K562 (cell line): ENCODE data around the gene IRF2BP1. TPM values are rescaled to one million over a fixed set of nuclear protein-coding genes. Genes with fewer than 3 reads are reported as not detected.

Source experiments
- ASH1L ChIP-seq: fragments of 450-650 bp; IDR thresholded peaks from 2 replicates; pipeline ENCODE4 v1.6.1; 2018; ENCODE audit warnings: borderline replicate concordance, mild to moderate bottlenecking, low read depth; ENCODE audit not compliant: partially characterized antibody
- CCAR2 ChIP-seq: fragments of 200-400 bp; formaldehyde crosslinking; IDR thresholded peaks from 2 replicates; pipeline ENCODE4 v1.6.1; 2017; ENCODE audit warnings: mild to moderate bottlenecking, low read depth, low read length
- DIDO1 ChIP-seq: fragments of 450-650 bp; IDR thresholded peaks from 2 replicates; pipeline ENCODE4 v1.6.1; 2016; ENCODE audit warnings: low read depth, missing biosample characterization, missing genetic modification characterization
- E2F4 ChIP-seq: sonication (generic); formaldehyde crosslinking; IDR thresholded peaks from 2 replicates; pipeline ENCODE4 v1.8.0; 2022; ENCODE audit warnings: mild to moderate bottlenecking, low read depth, missing genetic modification reagents
- HDAC3 ChIP-seq: fragments of 450-650 bp; IDR thresholded peaks from 2 replicates; pipeline ENCODE4 v1.6.1; 2018; ENCODE audit warnings: borderline replicate concordance, mild to moderate bottlenecking, moderate library complexity; ENCODE audit not compliant: partially characterized antibody
- HNRNPLL ChIP-seq: fragments of 200-400 bp; formaldehyde crosslinking; IDR thresholded peaks from 2 replicates; pipeline ENCODE4 v1.6.1; 2017; ENCODE audit warnings: low read length, low read depth, mild to moderate bottlenecking; ENCODE audit not compliant: poor library complexity, severe bottlenecking
- LEF1 ChIP-seq: fragments of 450-650 bp; IDR thresholded peaks from 2 replicates; pipeline ENCODE4 v1.6.1; 2016; ENCODE audit warnings: mild to moderate bottlenecking
- MAFK ChIP-seq: IDR thresholded peaks from 2 replicates; pipeline ENCODE4 v1.6.1; 2011; ENCODE audit warnings: low read length, improper control_type of control experiment
- SIN3A ChIP-seq, 2 experiments: fragments of 150-350 bp in 1 of 2; IDR thresholded peaks; 2 replicates each; pipeline ENCODE4 v1.6.1; 2011 to 2016; ENCODE audit warnings: borderline replicate concordance in 2 of 2, low read depth in 2 of 2, low read length in 2 of 2, mild to moderate bottlenecking in 2 of 2, moderate library complexity in 2 of 2; ENCODE audit not compliant: control insufficient read depth in 1 of 2
- SRSF9 ChIP-seq: fragments of 200-400 bp; formaldehyde crosslinking; IDR thresholded peaks from 2 replicates; pipeline ENCODE4 v1.6.1; 2017; ENCODE audit warnings: low read depth, low read length, borderline replicate concordance
- THRAP3 ChIP-seq: fragments of 450-650 bp; IDR thresholded peaks from 2 replicates; pipeline ENCODE4 v1.6.1; 2016; ENCODE audit warnings: mild to moderate bottlenecking, inconsistent platforms, borderline replicate concordance
- ZKSCAN3 ChIP-seq: fragments of 250-450 bp; sonication (Bioruptor Pico); IDR thresholded peaks from 2 replicates; pipeline ENCODE4 v1.4.0; 2020
- ZNF609 ChIP-seq: sonication (generic); formaldehyde crosslinking; IDR thresholded peaks from 2 replicates; pipeline ENCODE4 v1.8.1; 2023; ENCODE audit warnings: missing genetic modification reagents, mild to moderate bottlenecking, borderline replicate concordance
- polyA plus RNA-seq, 8 experiments: library from polyadenylated mRNA; depleted of rRNA in 4 of 8; stranded (reverse) in 5 of 8; unstranded in 3 of 8; fragments of >200 nt; fragmentation: Nextera tagmentation in 2 of 8; fragmentation: Illumina TruSeq in 1 of 8; extraction: Ambion mirVana in 2 of 8; extraction: Trizol in 1 of 8; gene quantifications; 2 replicates each; pipeline versions ENCODE4 v1.2.1 to v1.2.3, GENCODE V29; 2011 to 2014; ENCODE audit warnings: inconsistent platforms in 1 of 8, missing spikeins in 1 of 8
- total RNA-seq, 7 experiments: library from RNA; depleted of rRNA in 6 of 7; stranded (reverse); fragments of >200 nt in 6 of 7; fragmentation: Illumina TruSeq in 2 of 7; extraction: Trizol in 2 of 7; gene quantifications; 2 replicates each; pipeline versions ENCODE4 v1.2.1 to v1.2.3, GENCODE V29; 2011 to 2021; ENCODE audit warnings: low replicate concordance in 1 of 7
- TF ChIP-seq, protein P1 (sequence below): fragments of 450-650 bp; formaldehyde crosslinking; conservative IDR thresholded peaks from 2 replicates; pipeline ENCODE4 v1.4.0; 2022; ENCODE audit warnings: mild to moderate bottlenecking, missing genetic modification characterization
- TF ChIP-seq, protein P2 (sequence below): fragments of 450-650 bp; conservative IDR thresholded peaks from 2 replicates; pipeline ENCODE4 v1.6.1; 2016; ENCODE audit warnings: missing genetic modification characterization, low read depth, mild to moderate bottlenecking, missing compliant biosample characterization, moderate library complexity

IRF2BP1 gene
- total and polyA plus RNA-seq, 9 of the 15 experiments (the other 6 are each of a cell fraction or from before 2014, with no cell fraction given): 0.61 to 35.9 (median 3.5) TPM

DNA sequence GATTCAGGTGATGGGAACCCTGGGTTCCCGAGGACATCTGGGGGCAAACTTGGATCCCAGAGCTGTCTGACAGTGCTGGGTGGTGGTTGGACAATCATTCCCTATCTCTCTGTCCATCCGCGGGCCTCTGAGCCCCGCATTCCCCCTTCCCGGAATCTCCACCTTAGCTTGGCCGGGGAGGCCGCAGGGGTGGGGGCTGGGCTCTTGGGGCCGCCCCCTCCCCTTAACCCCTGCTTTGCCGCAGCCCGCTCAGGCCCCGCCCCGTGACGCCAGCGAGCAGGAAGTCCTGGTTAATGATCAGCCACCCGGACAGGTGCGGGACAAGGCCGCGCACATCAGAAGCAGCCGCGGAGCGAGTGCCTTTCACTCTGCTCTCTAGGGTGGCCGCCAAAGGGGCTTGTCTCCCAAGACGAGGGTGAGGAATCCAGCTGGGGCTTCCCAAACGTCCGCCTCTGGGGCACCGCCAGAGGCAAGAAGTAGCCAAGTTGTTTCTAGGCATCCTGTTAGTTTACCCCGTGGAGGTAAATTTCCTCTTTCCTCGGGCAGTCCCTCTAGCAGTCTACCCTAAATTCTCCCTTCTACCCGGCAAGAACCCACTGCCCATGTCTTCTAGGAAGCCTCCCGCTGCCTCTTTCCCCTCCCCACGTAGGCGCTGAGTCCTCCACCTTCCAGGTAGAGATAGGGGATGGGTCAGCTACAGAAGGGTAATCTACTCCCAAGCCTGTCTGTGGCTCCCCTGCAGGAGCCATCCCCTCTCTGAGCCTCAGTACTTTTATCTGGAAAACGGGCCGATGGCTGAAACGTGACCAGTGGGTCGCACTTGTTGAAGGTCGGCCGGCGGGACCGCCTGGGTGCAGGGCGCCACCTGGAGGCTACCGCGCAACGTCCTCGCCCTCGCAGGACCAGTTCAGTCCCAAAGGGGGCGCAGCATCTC is 3.0 kb downstream of the IRF2BP1 start (continued):
- TF ChIP-seq DIDO1 (tag) (no peak), SIN3A (IDR thresholded peaks at IDR 0.05; ENCODE audit: borderline replicate concordance in 2 of 2, control insufficient read depth in 1 of 2, low read depth in 2 of 2, low read length in 2 of 2) (no peak; a peak in 1 of 4 replicates), ZKSCAN3 (CRISPR knock-in tag) (no peak), LEF1 (peak; percentile 66), ZNF609 (CRISPR knock-in tag) (0 out of 2 replicates have a peak, but pooled peaks have one; percentile 17), MAFK (no peak), SRSF9 (no peak), HNRNPLL (no peak), E2F4 (no peak), HDAC3 (no peak), CCAR2 (no peak), ASH1L (no peak), THRAP3 (peak; percentile 57; the same call in 1 of the 2 replicates)
- TF ChIP-seq, protein P1, sequence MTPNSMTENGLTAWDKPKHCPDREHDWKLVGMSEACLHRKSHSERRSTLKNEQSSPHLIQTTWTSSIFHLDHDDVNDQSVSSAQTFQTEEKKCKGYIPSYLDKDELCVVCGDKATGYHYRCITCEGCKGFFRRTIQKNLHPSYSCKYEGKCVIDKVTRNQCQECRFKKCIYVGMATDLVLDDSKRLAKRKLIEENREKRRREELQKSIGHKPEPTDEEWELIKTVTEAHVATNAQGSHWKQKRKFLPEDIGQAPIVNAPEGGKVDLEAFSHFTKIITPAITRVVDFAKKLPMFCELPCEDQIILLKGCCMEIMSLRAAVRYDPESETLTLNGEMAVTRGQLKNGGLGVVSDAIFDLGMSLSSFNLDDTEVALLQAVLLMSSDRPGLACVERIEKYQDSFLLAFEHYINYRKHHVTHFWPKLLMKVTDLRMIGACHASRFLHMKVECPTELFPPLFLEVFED (CRISPR knock-in tag): peak; percentile 54; the same call in 1 of the 2 replicates
- TF ChIP-seq, protein P2, sequence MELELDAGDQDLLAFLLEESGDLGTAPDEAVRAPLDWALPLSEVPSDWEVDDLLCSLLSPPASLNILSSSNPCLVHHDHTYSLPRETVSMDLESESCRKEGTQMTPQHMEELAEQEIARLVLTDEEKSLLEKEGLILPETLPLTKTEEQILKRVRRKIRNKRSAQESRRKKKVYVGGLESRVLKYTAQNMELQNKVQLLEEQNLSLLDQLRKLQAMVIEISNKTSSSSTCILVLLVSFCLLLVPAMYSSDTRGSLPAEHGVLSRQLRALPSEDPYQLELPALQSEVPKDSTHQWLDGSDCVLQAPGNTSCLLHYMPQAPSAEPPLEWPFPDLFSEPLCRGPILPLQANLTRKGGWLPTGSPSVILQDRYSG (tag): no peak
